ENCODE results near the gene BTBD19.
"Not testable (repeated sequence)": the region's sequence is repeated elsewhere in the genome, so short reads cannot be mapped to it uniquely, and the experiment has no call there.

The BTBD19 gene

DNA sequence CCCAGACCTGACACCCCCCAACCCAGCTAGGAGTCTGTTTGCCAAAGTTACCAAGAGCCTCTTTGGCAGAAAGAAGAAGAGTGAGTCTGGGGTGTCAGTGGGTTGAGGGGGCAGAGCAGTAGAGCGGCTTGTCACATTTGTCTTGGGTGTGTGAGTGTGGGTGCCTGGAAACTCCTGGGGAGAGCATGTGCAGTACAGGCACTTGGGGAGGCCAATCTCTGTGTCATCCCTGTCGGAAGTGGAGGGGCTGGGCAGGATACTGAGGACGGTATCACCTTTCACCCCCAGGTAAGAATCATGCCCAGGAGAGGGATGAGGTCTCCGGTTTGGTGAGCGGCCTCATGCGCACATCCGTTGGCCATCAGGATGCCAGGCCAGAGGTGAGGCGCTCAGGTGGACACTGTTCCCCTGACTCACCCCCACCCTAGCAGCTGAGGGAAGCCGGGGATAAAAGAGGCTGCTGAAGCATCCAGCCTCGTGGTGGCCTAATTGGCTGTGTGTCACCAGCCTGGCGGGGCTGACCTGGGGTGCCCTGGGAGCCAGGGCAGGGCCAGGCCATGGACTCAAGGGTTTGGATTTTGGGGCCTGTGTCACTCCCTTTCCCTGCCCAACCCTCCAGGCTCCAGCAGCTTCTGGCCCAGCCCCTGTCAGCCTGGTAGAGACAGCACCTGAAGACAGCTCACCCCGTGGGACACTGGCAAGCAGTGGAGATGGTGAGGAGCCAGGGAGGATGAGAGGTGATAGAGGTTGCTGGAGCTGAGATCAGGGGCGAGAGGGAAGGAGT is 4.8 kb upstream of the BTBD19 start:
- Histone ChIP-seq H3K4me1 (ENCODE audit: control insufficient read depth, insufficient read depth, low read length) (peaks cover 45% of the 10 kb centered on the region), H3K4me3 (ENCODE audit: low read length) (no peak overlapping the region), H3K27me3 (replicated peaks; ENCODE audit: control insufficient read depth, insufficient read depth, low read length) (no peaks in the 10 kb centered on the region), H3K36me3 (ENCODE audit: control insufficient read depth, insufficient read depth, low read length, severe bottlenecking) (peaks cover 32% of the 10 kb centered on the region), H3K9me3 (ENCODE audit: control insufficient read depth, low read length) (no peaks in the 10 kb centered on the region), H3K9ac (ENCODE audit: low read length) (peak overlapping the region; percentile 90)
- no peak for DNase-seq (ENCODE audit: low read depth)

DNA sequence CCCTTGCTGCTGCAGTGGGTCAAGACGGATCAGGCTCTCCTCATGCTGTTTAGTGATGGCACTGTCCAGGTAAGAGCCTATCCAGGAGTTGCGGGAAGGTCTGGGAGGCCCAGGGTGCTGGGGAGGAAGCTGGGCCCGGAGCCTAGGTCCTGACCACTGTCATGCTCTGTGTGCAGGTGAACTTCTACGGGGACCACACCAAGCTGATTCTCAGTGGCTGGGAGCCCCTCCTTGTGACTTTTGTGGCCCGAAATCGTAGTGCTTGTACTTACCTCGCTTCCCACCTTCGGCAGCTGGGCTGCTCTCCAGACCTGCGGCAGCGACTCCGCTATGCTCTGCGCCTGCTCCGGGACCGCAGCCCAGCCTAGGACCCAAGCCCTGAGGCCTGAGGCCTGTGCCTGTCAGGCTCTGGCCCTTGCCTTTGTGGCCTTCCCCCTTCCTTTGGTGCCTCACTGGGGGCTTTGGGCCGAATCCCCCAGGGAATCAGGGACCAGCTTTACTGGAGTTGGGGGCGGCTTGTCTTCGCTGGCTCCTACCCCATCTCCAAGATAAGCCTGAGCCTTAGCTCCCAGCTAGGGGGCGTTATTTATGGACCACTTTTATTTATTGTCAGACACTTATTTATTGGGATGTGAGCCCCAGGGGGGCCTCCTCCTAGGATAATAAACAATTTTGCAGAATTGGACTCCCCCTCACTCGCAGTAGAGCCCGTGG is 2.9 kb upstream of the BTBD19 start:
- H3K9ac ChIP-seq (ENCODE audit: low read length): no peak overlapping the region
- H3K4me3 ChIP-seq (ENCODE audit: low read length): no peak overlapping the region
- peaks cover 32% of the 10 kb centered on the region for H3K36me3 ChIP-seq (ENCODE audit: control insufficient read depth, insufficient read depth, low read length, severe bottlenecking)
- H3K9me3 ChIP-seq (ENCODE audit: control insufficient read depth, low read length): no peaks in the 10 kb centered on the region
- DNase-seq (ENCODE audit: low read depth): no peak
- H3K27me3 ChIP-seq (replicated peaks; ENCODE audit: control insufficient read depth, insufficient read depth, low read length): no peaks in the 10 kb centered on the region
- peaks cover 62% of the 10 kb centered on the region for H3K4me1 ChIP-seq (ENCODE audit: control insufficient read depth, insufficient read depth, low read length)

DNA sequence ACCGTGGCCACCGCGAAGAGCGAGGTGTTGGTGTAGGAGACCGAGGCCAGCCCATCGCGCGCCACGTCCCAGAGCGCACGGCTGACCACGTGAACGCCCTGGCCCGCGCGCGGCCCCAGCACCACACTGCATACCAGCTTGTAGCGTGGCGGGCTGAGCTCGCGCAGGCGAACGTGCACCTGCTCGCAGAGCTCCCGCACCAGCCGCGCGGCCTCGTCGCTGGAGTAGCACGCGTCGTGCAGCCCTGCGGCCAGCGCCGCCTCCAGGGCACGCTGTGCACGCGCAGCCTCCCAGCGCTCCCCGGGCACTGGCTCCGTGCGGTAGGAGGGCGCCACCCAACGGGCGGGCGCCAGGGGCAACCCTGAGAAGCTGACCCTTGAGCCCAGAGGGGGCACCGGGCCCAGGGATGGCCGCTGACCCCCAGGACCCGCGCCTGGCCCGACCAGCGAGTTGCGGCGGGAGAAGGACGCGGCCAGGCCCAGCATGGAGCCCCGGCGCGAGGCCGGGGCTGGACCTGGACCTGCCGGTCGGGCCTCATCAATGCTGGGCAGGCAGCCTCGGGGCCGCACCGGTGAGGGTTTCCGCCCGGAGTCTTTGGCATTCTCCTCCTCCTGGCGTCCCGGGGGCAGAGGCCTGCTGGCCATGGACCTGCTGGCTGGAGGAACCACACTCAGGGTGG is 2.2 kb upstream of the BTBD19 start:
- Histone ChIP-seq H3K36me3 (ENCODE audit: control insufficient read depth, insufficient read depth, low read length, severe bottlenecking) (peaks cover 32% of the 10 kb centered on the region), H3K9me3 (ENCODE audit: control insufficient read depth, low read length) (no peaks in the 10 kb centered on the region), H3K4me1 (ENCODE audit: control insufficient read depth, insufficient read depth, low read length) (peaks cover 67% of the 10 kb centered on the region), H3K27me3 (replicated peaks; ENCODE audit: control insufficient read depth, insufficient read depth, low read length) (no peaks in the 10 kb centered on the region), H3K4me3 (ENCODE audit: low read length) (no peak overlapping the region), H3K9ac (ENCODE audit: low read length) (peak overlapping the region; percentile 93)
- no peak for DNase-seq (ENCODE audit: low read depth)

DNA sequence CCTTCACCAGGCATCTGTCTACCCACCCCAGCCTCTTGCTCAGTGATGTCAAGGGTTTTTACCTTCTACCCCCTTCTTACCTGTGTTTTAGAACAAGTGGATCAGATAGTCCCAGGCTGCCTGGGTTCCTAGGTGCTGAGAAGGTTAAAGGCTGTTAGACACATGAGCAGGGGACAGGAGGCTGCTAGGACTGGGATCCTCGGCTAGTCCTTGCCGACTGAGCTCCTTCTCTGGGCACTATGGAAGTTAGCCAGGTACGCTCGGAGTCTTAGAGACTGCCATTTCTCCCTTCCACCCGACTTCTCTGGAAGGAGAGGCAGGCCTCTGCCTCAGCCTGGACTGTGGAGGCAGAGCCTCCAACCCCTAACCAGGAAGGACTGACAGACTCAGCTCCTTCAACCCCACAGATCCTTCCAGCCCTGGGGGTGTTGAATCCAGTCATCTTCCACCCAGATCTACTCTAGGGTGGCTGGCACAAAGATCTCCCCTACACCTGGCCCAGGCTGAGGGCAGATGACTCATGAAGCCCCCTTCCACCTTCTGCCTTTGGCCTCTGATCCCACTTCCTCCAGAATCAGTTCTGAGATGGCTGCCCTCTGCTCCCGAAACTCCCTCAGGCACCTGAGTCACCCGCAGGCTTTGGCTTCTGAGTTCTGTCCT is 1.5 kb upstream of the BTBD19 start, which contains the start of gene DYNLT4:
Gene DYNLT4 (minus strand): TSS at position 648 of the 660 bp plus-strand sequence. CDS start 683 bp downstream, outside the sequence.
- Histone ChIP-seq H3K4me3 (ENCODE audit: low read length) (peak within 1 kb of the TSS; percentile 66), H3K9ac (ENCODE audit: low read length) (peak within 1 kb of the TSS; percentile 93), H3K4me1 (ENCODE audit: control insufficient read depth, insufficient read depth, low read length) (peaks cover 72% of the 10 kb centered on the region), H3K36me3 (ENCODE audit: control insufficient read depth, insufficient read depth, low read length, severe bottlenecking) (peaks cover 32% of the 10 kb centered on the region), H3K27me3 (replicated peaks; ENCODE audit: control insufficient read depth, insufficient read depth, low read length) (no peaks in the 10 kb centered on the region), H3K9me3 (ENCODE audit: control insufficient read depth, low read length) (no peaks in the 10 kb centered on the region)
- DNase-seq (ENCODE audit: low read depth): no peak

DNA sequence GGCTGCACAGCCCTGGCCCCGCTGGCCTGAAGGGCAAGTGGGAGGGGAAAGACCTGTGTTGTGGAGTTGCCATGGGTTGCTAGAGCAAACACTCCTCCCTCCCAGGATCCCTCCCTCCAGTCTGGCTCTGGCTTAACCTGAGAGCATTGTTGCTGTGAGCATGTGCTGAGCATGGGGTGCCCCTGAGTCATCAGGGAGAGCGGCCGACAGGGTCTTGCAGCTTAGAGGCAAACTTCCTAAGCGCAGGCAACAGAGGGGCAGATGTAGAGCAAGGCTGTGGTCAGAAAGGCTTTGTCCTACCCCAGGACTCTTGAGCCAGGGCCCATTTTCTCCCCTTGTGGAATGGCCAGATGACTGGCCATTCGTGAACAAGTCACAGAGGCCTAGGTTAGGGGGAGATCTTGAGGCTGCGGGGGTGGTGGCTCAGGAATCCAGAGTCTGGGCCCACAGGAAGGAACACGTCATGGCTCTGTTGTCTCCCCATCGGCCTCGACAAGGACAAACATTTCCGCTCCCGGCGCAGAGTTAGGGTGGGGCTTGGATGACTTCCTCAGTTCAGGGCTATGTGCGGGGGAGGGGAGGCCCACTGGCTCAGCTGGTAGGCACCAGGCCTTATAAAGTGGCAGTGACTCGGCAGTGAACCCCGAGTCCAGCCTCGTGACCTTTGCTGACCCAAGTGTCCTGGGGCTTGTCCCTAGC is 810 bp upstream of the BTBD19 start:
- peak; percentile 99 for DNase-seq (ENCODE audit: low read depth)
- peak overlapping the region; percentile 93 for H3K9ac ChIP-seq (ENCODE audit: low read length)
- H3K36me3 ChIP-seq (ENCODE audit: control insufficient read depth, insufficient read depth, low read length, severe bottlenecking): peaks cover 32% of the 10 kb centered on the region
- H3K9me3 ChIP-seq (ENCODE audit: control insufficient read depth, low read length): no peaks in the 10 kb centered on the region
- peaks cover 69% of the 10 kb centered on the region for H3K4me1 ChIP-seq (ENCODE audit: control insufficient read depth, insufficient read depth, low read length)
- H3K4me3 ChIP-seq (ENCODE audit: low read length): peak overlapping the region; percentile 66
- no peaks in the 10 kb centered on the region for H3K27me3 ChIP-seq (replicated peaks; ENCODE audit: control insufficient read depth, insufficient read depth, low read length)

- Histone ChIP-seq H3K9ac (ENCODE audit: low read length) (peak overlapping the region; percentile 93), H3K4me3 (ENCODE audit: low read length) (peak overlapping the region; percentile 80), H3K4me1 (ENCODE audit: control insufficient read depth, insufficient read depth, low read length) (peaks cover 62% of the 10 kb centered on the region), H3K9me3 (ENCODE audit: control insufficient read depth, low read length) (no peaks in the 10 kb centered on the region), H3K27me3 (replicated peaks; ENCODE audit: control insufficient read depth, insufficient read depth, low read length) (no peaks in the 10 kb centered on the region), H3K36me3 (ENCODE audit: control insufficient read depth, insufficient read depth, low read length, severe bottlenecking) (peaks cover 15% of the 10 kb centered on the region)
- DNase-seq (ENCODE audit: low read depth): peak; percentile 77
Measured at GRCh38 chr1:44808938-44809917, 905 bp downstream of the BTBD19 start.

- H3K4me3 ChIP-seq (ENCODE audit: low read length): peak overlapping the region; percentile 80
- H3K27me3 ChIP-seq (replicated peaks; ENCODE audit: control insufficient read depth, insufficient read depth, low read length): no peaks in the 10 kb centered on the region
- H3K36me3 ChIP-seq (ENCODE audit: control insufficient read depth, insufficient read depth, low read length, severe bottlenecking): peaks cover 8% of the 10 kb centered on the region
- peaks cover 68% of the 10 kb centered on the region for H3K4me1 ChIP-seq (ENCODE audit: control insufficient read depth, insufficient read depth, low read length)
- peak overlapping the region; percentile 93 for H3K9ac ChIP-seq (ENCODE audit: low read length)
- H3K9me3 ChIP-seq (ENCODE audit: control insufficient read depth, low read length): no peaks in the 10 kb centered on the region
- peak; percentile 59 for DNase-seq (ENCODE audit: low read depth)
Measured at GRCh38 chr1:44810101-44810761, 1.9 kb downstream of the BTBD19 start.

DNA sequence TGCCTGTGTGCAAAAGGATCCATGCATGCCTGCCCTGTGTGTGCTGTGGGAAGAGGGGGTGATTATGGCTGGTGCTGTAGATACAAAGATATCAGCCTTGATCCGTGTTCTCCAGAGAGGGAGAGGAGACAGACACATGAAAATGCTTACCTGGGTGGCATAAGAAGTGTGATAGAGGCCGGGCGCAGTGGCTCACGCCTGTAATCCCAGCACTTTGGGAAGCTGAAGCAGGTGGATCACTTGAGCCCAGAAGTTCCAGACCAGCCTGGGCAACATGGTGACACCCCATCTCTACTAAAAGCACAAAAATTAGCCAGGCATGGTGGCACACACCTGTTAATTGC is 2.4 kb downstream of the BTBD19 start:
- peak overlapping the region; percentile 80 for H3K4me3 ChIP-seq (ENCODE audit: low read length)

GRCh38 chr1:44811234-44811633 is 2.9 kb downstream of the BTBD19 start:
- H3K36me3 ChIP-seq (ENCODE audit: control insufficient read depth, insufficient read depth, low read length, severe bottlenecking): no peaks in the 10 kb centered on the region
- H3K27me3 ChIP-seq (replicated peaks; ENCODE audit: control insufficient read depth, insufficient read depth, low read length): no peaks in the 10 kb centered on the region
- H3K4me1 ChIP-seq (ENCODE audit: control insufficient read depth, insufficient read depth, low read length): peaks cover 70% of the 10 kb centered on the region
- peak overlapping the region; percentile 44 for H3K9ac ChIP-seq (ENCODE audit: low read length)
- DNase-seq (ENCODE audit: low read depth): no peak
- H3K9me3 ChIP-seq (ENCODE audit: control insufficient read depth, low read length): no peaks in the 10 kb centered on the region
- peak overlapping the region; percentile 2 for H3K4me3 ChIP-seq (ENCODE audit: low read length)

More for the DNA sequence above, 2.4 kb downstream of the BTBD19 start:
- H3K27me3 ChIP-seq (replicated peaks; ENCODE audit: control insufficient read depth, insufficient read depth, low read length); H3K36me3 ChIP-seq (ENCODE audit: control insufficient read depth, insufficient read depth, low read length, severe bottlenecking); H3K9me3 ChIP-seq (ENCODE audit: control insufficient read depth, low read length); DNase-seq (ENCODE audit: low read depth): not testable (repeated sequence)
- H3K9ac ChIP-seq (ENCODE audit: low read length): peak overlapping the region; percentile 93
- peaks cover 73% of the 10 kb centered on the region for H3K4me1 ChIP-seq (ENCODE audit: control insufficient read depth, insufficient read depth, low read length)

Measured in adipocyte (in vitro differentiated cells).